Femur (tissue), 1 donor: ENCODE results near the gene CRACR2B.

Experiments
- DNase-seq: peaks from one replicate; pipeline ENCODE4 v3.0.0-alpha.2; 2017

Gene CRACR2B

DNA sequence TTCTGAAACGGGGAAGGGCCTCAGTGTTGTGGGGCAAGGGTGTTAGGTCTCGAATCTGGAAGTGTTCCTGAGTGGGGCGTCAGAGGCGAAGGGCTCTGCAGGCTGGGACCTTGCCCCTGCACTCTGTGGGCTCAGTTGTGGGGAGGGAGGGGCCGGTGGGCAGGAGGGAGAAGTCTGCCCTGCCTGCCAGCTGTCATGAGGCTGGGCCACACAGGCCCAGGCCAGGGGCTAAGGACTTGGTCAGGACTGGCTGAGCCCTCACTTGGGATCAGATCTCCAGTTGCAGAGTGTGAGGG is at the start of gene CRACR2B:
Gene CRACR2B, plus strand, starts transcription at position 23 of the 296 bp plus-strand sequence. CDS start 689 bp downstream, outside the sequence.
- no peak for DNase-seq

- DNase-seq, result peak; percentile 26
Observed at GRCh38 chr11:778976-779954, 48.5 kb upstream of the CRACR2B start.

DNA sequence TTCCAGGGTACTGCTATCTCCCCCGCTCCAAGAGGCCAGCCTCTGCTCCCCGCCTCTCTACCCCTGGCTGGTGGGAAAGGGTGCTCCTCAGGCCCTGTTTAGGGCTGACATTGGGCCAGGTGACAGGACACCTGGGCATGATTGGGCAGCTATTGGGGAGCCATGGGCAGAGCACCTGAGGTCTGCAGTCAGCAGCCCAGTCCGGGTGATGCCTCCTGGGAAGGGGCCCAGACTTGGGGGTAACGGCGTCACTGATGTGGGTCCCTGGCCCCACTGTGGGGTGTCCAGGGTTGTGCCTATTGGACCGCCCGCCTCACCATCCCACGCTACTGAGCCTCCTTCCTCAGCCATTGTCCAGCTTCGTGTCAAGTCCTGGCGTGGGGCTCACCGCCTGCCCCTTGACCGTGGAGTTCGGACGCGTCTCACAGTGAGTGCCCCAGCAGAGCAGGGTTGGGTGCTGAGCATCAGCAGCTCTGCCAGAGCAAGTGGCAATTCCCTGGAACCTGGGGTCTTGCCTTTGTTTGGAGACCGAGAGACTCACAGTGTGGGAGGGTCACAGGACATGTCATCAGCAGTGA is 47.7 kb upstream of the CRACR2B start:
- peak; percentile 14 for DNase-seq

DNA sequence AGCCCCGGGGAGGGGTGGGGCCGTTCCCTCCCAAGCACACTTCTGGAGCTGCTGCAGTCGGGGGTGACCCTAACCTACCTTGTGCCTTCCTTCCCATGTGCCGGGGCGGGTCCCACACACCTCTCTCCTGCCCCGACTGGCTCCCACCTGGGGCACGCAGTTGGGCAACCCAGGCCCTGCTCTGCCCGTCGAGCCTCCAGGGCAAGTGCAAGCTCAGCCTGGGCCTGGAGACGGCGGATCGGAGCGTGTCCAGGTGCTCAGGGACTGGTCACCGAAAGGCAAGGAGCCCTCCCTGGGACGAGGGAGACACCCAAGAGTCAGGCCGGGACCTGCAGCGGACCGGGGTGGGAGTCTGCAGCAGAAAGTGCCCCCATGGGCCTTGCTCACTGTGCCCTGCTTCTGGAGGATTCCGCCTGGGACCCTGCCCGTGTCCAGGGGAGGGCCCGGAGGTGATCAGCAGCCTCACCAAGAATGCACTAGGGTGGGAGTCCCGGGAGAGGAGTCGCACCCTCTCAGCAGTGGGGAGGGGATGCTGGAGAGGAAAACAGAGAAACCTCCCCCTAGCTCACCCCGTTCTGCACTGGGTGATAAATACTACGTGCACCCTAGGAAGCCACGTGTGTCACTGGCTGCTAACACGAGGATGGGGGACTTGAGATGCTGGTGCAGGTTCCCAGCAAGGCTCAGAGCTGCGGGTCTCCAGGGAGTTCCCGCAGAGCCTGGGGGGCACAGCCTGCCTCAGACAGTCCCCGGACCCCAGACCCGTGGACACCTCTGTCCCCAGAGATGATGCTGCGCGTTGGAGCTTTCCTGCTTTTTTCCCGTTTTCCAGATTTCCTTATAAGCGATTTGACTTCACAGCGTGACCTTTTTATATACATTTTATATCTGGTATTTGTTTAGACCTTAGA is 45.2 kb upstream of the CRACR2B start:
- peak; percentile 25 for DNase-seq

GRCh38 chr11:783581-784015 is 44.1 kb upstream of the CRACR2B start:
- DNase-seq, result peak; percentile 89

- no peak for DNase-seq
Observed at GRCh38 chr11:786235-787083, 41.3 kb upstream of the CRACR2B start.

DNA sequence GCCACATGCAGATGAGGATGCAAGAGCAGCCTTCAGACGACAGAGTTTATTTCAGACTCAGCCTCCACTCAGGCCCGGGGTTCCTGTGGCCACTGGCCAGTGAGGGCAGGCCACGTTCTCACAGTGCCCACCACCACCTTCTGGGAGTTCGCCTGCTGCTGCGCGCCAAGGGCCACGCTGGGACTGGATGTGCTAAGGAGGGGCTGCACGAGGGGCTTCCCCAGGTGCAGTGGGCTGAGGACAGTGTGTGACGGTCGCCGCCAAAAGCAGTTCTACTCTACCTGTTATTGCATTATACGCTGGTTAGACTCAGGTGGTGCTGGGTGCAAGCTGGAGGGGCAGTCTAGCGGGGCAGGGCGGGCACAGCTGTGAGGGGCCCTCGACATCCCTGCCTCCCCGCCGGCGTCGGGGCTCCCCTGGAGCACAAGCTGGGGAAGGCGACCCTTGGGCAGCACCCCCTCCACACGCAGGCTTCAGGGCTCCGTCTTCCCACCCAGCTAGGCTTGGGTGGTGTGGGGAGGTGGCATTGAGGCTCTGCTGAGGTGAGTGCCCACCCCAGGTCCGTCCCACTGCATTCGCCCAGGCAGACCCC is 40.5 kb upstream of the CRACR2B start:
- no peak for DNase-seq

- no peak for DNase-seq
Observed at GRCh38 chr11:788009-788640, 39.6 kb upstream of the CRACR2B start.

GRCh38 chr11:788953-789940 is 38.5 kb upstream of the CRACR2B start:
- no peak for DNase-seq

DNA sequence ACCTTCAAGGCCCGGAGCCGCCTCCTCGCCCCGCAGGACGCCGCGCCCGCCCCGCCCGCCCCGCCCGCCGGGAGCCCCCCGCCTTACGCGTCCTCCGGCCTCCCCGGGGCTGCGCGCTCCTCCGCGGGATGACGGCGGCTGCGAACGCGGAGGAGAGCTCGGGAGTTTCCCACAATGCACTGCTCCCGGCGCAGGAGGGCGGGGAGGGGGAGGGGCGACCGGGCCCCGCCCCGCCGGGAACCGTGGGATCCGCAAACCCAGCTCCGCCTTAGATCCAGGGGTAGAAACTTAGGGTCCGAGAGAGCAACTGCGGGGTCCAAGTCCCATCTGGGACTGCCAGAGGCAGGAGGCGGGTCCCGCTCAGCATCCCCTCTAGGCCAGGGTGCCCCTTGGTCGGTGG is 37.8 kb upstream of the CRACR2B start, which contains the start of gene CEND1:
Gene CEND1, minus strand, starts transcription at position 148 of the 400 bp plus-strand sequence. CDS start 1,514 bp downstream, outside the sequence.
- DNase-seq, result no peak

- DNase-seq, result no peak
Observed at GRCh38 chr11:790721-791564, 36.8 kb upstream of the CRACR2B start.

DNA sequence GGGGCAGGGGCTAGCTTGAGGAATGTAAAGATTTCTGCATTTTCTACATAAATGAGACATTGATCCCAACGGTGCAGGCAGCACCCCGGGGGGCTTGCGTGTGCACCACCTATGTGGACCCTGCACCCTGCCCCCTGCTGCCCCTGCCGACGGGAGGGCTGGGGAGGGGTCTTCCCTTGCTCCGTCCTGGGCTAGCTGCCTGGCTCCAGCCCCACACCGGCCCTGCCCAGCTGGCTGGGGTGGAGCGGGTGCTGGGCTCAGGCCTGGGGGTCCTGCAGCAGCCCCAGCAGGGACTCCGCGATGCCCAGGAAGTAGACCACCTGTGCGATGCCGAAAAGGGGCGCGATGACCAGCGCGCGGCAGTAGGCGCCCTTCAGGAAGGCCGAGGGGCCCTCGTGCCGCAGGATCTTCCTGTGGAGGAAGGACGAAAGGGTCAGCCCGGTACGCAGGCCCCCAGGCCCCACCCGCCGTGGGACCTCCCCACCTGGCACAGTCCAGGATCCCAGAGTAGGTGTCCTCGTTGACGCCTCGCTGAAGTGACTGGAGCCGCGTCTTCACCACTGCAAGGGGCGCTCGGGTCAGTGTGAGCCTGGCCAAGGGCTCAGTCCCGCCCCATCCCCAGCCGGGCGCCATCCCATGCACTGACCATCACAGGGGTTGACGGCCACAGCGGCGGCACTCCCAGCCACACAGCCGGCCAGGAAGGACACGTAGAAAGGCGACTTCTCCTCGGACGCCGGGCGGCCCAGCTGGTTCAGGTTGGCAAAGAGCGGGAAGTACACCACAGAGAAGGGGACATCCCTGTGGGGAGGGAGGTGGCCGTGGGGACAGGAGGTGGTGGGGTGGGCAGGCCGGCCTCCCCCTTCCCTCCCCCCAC is 35.8 kb upstream of the CRACR2B start:
- no peak for DNase-seq

- DNase-seq, result no peak
Observed at GRCh38 chr11:792535-792821, 35.2 kb upstream of the CRACR2B start.

GRCh38 chr11:792873-793272 is 34.8 kb upstream of the CRACR2B start:
- DNase-seq, result no peak

- DNase-seq, result peak; percentile 37
Observed at GRCh38 chr11:793556-793955, 34.2 kb upstream of the CRACR2B start.

GRCh38 chr11:794013-794765 is 33.5 kb upstream of the CRACR2B start:
- DNase-seq, result no peak
